ENCODE data around the gene TP53BP1. TPM values are rescaled to one million over a fixed set of nuclear protein-coding genes. Genes with fewer than 3 reads are reported as not detected.

The TP53BP1 gene
- total RNA-seq, 4 donors from 2014 or later = 17.6 to 49.4 (median 29.0) TPM

DNA sequence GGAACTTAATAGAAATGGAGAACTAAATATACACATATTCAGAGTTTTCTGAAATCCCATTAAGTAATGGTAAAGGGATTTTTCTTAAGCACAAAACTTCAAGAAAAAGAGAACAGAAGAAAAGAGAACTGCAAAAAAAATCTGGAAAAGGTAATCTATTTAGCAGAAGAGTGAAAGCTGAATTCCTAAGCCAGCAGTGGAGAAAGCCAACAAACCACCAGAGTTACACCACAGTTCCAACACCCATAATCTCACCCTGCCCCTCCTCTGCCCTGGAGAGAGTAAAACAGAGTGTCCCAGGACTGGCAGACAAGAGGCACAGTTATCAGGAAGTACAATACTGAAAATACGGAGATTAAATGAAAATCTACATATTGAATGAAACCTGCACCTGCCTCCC is 29.4 kb downstream of the TP53BP1 start:
- no peaks in the 10 kb centered on the region for H3K9me3 ChIP-seq
- H3K36me3 ChIP-seq = peaks cover 58% of the 10 kb centered on the region
- TF ChIP-seq EP300 (IDR thresholded peaks at IDR 0.05) (no peak), POLR2AphosphoS5 (IDR thresholded peaks at IDR 0.05) (no peak), POLR2A (IDR thresholded peaks at IDR 0.05) (no peak)
- TF ChIP-seq, protein P1, sequence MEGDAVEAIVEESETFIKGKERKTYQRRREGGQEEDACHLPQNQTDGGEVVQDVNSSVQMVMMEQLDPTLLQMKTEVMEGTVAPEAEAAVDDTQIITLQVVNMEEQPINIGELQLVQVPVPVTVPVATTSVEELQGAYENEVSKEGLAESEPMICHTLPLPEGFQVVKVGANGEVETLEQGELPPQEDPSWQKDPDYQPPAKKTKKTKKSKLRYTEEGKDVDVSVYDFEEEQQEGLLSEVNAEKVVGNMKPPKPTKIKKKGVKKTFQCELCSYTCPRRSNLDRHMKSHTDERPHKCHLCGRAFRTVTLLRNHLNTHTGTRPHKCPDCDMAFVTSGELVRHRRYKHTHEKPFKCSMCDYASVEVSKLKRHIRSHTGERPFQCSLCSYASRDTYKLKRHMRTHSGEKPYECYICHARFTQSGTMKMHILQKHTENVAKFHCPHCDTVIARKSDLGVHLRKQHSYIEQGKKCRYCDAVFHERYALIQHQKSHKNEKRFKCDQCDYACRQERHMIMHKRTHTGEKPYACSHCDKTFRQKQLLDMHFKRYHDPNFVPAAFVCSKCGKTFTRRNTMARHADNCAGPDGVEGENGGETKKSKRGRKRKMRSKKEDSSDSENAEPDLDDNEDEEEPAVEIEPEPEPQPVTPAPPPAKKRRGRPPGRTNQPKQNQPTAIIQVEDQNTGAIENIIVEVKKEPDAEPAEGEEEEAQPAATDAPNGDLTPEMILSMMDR (IDR thresholded peaks at IDR 0.05) = no peak
- H3K27me3 ChIP-seq = no peaks in the 10 kb centered on the region
- H3K4me3 ChIP-seq = no peak overlapping the region
- no peak for DNase-seq (ENCODE audit: low spot score in 2 of 2)
- WGBS = 78% methylated on average over 1 of the region's 1 CpG
- H3K27ac ChIP-seq = no peak overlapping the region
- no peaks in the 10 kb centered on the region for H3K4me1 ChIP-seq

DNA sequence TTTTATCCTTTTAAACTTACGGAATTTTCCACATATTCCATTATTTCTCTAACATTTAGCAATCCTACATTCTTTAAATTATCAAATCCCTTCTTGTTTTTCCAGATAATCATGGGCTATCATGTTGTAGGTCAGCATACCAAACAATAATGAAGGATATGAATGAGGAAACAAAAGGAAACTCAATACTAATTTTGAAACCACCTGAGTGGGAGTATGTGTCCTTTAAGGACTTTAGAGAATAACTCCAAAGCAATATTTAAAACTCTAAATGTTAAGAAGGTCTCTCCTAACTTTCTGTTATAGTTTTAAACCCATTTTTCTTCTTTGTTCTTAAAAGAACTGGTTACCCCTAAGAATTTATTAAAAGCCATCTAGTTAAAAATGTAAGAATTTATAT is 43.0 kb downstream of the TP53BP1 start:
- 100% methylated on average over 1 of the region's 1 CpG for WGBS
- Histone ChIP-seq H3K36me3 (peaks cover 25% of the 10 kb centered on the region), H3K27ac (no peak overlapping the region)

DNA sequence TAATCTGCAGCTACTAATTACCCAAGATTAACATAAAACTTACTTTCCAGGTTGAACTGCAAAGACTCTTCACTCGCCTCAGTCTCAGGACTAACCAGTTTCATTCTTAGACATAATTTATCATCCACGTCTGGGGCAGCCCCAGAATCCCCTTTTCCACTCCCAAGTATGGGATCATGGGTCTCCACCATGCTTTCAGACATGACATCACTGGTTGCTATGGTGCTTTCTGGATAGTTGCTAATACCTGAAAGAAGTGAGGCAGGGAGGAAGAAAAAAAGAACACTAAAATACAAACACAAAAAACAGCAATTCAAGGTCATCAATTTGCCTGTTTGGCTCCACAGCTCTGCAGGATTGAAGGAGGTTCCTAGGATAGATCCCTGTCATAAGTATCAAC is 46.6 kb downstream of the TP53BP1 start:
- H3K9me3 ChIP-seq = no peaks in the 10 kb centered on the region
- H3K27ac ChIP-seq = no peak overlapping the region
- no peak overlapping the region for H3K4me3 ChIP-seq
- H3K27me3 ChIP-seq = no peaks in the 10 kb centered on the region
- no peak for DNase-seq (ENCODE audit: low spot score in 2 of 2)
- peaks cover 19% of the 10 kb centered on the region for H3K36me3 ChIP-seq
- WGBS = 71% methylated on average over 2 of the region's 2 CpGs
- TF ChIP-seq POLR2AphosphoS5 (IDR thresholded peaks at IDR 0.05) (no peak), EP300 (IDR thresholded peaks at IDR 0.05) (no peak), POLR2A (IDR thresholded peaks at IDR 0.05) (no peak)
- TF ChIP-seq, protein P1 (IDR thresholded peaks at IDR 0.05) = no peak
- no peaks in the 10 kb centered on the region for H3K4me1 ChIP-seq

More for the DNA sequence above, 43.0 kb downstream of the TP53BP1 start:
- no peaks in the 10 kb centered on the region for H3K4me1 ChIP-seq
- TF ChIP-seq POLR2A (IDR thresholded peaks at IDR 0.05) (no peak), EP300 (IDR thresholded peaks at IDR 0.05) (no peak), POLR2AphosphoS5 (IDR thresholded peaks at IDR 0.05) (no peak)
- TF ChIP-seq, protein P1 (IDR thresholded peaks at IDR 0.05) = no peak
- DNase-seq (ENCODE audit: low spot score in 2 of 2) = no peak
- no peaks in the 10 kb centered on the region for H3K27me3 ChIP-seq
- H3K4me3 ChIP-seq = no peak overlapping the region
- H3K9me3 ChIP-seq = no peaks in the 10 kb centered on the region

DNA sequence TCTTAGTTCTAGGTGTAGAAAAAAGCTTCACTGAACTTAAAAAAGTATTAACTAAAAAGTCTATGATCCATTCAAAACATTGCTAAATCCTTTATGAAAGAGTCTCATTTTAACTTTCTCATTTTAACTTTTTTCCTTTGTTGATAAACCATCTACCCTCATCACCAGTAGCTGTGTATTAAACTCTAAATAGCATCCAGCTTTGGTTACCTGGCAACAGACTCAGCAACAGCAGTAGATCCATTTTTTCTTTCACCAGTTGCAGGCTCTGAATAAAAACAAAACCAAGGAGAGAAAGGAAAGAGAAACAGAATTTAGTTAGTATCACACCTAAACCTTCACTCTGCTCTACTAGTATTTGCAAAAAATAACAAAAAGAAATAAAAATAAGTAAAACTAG is 51.6 kb downstream of the TP53BP1 start:
- TF ChIP-seq POLR2AphosphoS5 (IDR thresholded peaks at IDR 0.05) (no peak), POLR2A (IDR thresholded peaks at IDR 0.05) (no peak), EP300 (IDR thresholded peaks at IDR 0.05) (no peak)
- TF ChIP-seq, protein P1 (IDR thresholded peaks at IDR 0.05) = no peak
- H3K27me3 ChIP-seq = no peaks in the 10 kb centered on the region
- H3K36me3 ChIP-seq = peaks cover 30% of the 10 kb centered on the region
- no peak overlapping the region for H3K4me3 ChIP-seq
- DNase-seq (ENCODE audit: low spot score in 2 of 2) = no peak
- H3K9me3 ChIP-seq = no peaks in the 10 kb centered on the region
- peaks cover 7% of the 10 kb centered on the region for H3K4me1 ChIP-seq
- H3K27ac ChIP-seq = no peak overlapping the region

DNA sequence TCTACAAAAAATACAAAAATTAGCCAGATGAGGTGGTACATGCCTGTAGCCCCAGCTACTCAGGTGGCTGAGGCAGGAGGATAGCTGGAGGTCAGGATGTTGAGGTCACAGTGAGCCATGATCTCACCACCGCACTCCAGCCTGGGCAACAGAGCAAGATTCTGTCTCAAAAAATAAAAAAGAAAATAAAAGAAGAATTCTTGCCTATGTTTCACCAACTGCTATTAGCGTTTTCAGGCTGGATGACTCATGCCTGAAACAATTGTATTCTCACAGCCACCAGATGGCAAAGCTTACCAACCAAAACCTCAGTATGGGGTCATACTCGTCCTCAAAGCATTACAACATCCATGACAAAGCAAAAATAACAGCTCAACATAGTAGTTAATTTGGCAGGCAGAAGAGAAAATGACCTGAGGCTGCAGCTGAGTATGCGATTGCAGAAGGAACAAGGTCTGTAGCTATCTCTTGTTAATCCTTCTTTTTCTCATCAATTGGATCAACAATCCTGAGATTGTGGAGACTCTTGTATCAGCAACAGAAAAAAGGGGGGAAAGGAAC is 52.2 kb downstream of the TP53BP1 start:
- H3K4me1 ChIP-seq = peaks cover 7% of the 10 kb centered on the region
- 22% methylated on average over 4 of the region's 4 CpGs for WGBS
- H3K36me3 ChIP-seq = peaks cover 26% of the 10 kb centered on the region

More for the DNA sequence above, 52.2 kb downstream of the TP53BP1 start:
- H3K9me3 ChIP-seq = no peaks in the 10 kb centered on the region
- H3K27ac ChIP-seq = peak overlapping the region; percentile 53
- no peak overlapping the region for H3K4me3 ChIP-seq
- H3K27me3 ChIP-seq = no peaks in the 10 kb centered on the region
- DNase-seq (ENCODE audit: low spot score in 2 of 2) = no peak
- no peak for TF ChIP-seq POLR2A (IDR thresholded peaks at IDR 0.05)
- TF ChIP-seq, protein P1 (IDR thresholded peaks at IDR 0.05) = peak in 1 of 2 donors; percentile 26
- peak in 2 of 3 donors; percentile 71 to 92 for TF ChIP-seq POLR2AphosphoS5 (IDR thresholded peaks at IDR 0.05)
- no peak for TF ChIP-seq EP300 (IDR thresholded peaks at IDR 0.05)
